HUDEP-2 (cell line): Measurements from ENCODE around the gene TSPAN18.

Experiments
- DNase-seq, 76 experiments: peaks; one replicate each; lab custom pipeline; 2025; ENCODE audit not compliant: unreplicated experiment in 76 of 76; lab: John Stamatoyannopoulos, UW

Gene TSPAN18

GRCh38 chr11:44905131-44905866, 178.5 kb downstream of the TSPAN18 start:
- DNase-seq: no peak

- DNase-seq: peak in 6 of 76 experiments; percentile 4 to 40 (median 18)
Observed at GRCh38 chr11:44906649-44907048, 179.9 kb downstream of the TSPAN18 start.

GRCh38 chr11:44909557-44909956, 182.8 kb downstream of the TSPAN18 start:
- no peak for DNase-seq

- DNase-seq: no peak
Observed at GRCh38 chr11:44910591-44910990, 183.8 kb downstream of the TSPAN18 start.

- peak in 73 of 76 experiments; percentile 21 to 94 (median 77) for DNase-seq
Observed at GRCh38 chr11:44911029-44911814, 184.5 kb downstream of the TSPAN18 start.

GRCh38 chr11:44912270-44912987, 185.7 kb downstream of the TSPAN18 start:
- DNase-seq: peak in 3 of 76 experiments; percentile 6 to 12 (median 7)

- DNase-seq: no peak
Observed at GRCh38 chr11:44913502-44913901, 186.7 kb downstream of the TSPAN18 start.

GRCh38 chr11:44914105-44914504, 187.3 kb downstream of the TSPAN18 start:
- DNase-seq: no peak

GRCh38 chr11:44915004-44915403, 188.2 kb downstream of the TSPAN18 start:
- DNase-seq: no peak

GRCh38 chr11:44915621-44916020, 188.9 kb downstream of the TSPAN18 start:
- peak in 1 of 76 experiments; percentile 26 for DNase-seq

- DNase-seq: peak in 1 of 76 experiments; percentile 80
Observed at GRCh38 chr11:44916331-44916730, 189.6 kb downstream of the TSPAN18 start.

GRCh38 chr11:44916801-44917385, 190.1 kb downstream of the TSPAN18 start:
- DNase-seq: peak in 74 of 76 experiments; percentile 26 to 84 (median 64)

GRCh38 chr11:44917741-44918140, 191.0 kb downstream of the TSPAN18 start:
- no peak for DNase-seq

GRCh38 chr11:44920451-44920850, 193.7 kb downstream of the TSPAN18 start:
- no peak for DNase-seq

GRCh38 chr11:44923115-44923514, 196.4 kb downstream of the TSPAN18 start:
- DNase-seq: no peak

- no peak for DNase-seq
Observed at GRCh38 chr11:44923806-44924205, 197.0 kb downstream of the TSPAN18 start.

- no peak for DNase-seq
Observed at GRCh38 chr11:44926036-44926435, 199.3 kb downstream of the TSPAN18 start.

- peak in 48 of 76 experiments; percentile 5 to 60 (median 32) for DNase-seq
Observed at GRCh38 chr11:44927174-44927661, 200.5 kb downstream of the TSPAN18 start.

GRCh38 chr11:44928144-44928543, 201.4 kb downstream of the TSPAN18 start:
- no peak for DNase-seq

GRCh38 chr11:44928816-44929215, 202.1 kb downstream of the TSPAN18 start:
- DNase-seq: no peak
